Measurements from ENCODE around the gene LEF1. TPM values are rescaled to one million over a fixed set of nuclear protein-coding genes. Genes with fewer than 3 reads are reported as not detected.
A peak's percentile ranks its signal among the peaks of the same experiment; 100 is the strongest.
"Not testable (repeated sequence)": the region's sequence is repeated elsewhere in the genome, so short reads cannot be mapped to it uniquely, and the experiment has no call there.

Gene LEF1
- total and polyA plus RNA-seq, 2 experiments from 2014 or later = 0.50 to 0.73 TPM

GRCh38 chr4:108013327-108013726 lies 155.4 kb downstream of the LEF1 start (continued):
- no peak for TF ChIP-seq ZNF462 (CRISPR knock-in tag; IDR thresholded peaks at IDR 0.05)
- TF ChIP-seq POLR2AphosphoS5 (IDR thresholded peaks at IDR 0.05; ENCODE audit: low read depth) = no peak
- TF ChIP-seq ZNF114 (CRISPR knock-in tag; IDR thresholded peaks at IDR 0.05) = no peak
- no peak for TF ChIP-seq STAT1 (IDR thresholded peaks at IDR 0.05; ENCODE audit: unreplicated experiment)
- no peak for TF ChIP-seq ETS1 (IDR thresholded peaks at IDR 0.05)
- no peak for TF ChIP-seq EZH2phosphoT487 (IDR thresholded peaks at IDR 0.05; ENCODE audit: unreplicated experiment)
- no peak for TF ChIP-seq REST (IDR thresholded peaks at IDR 0.05; ENCODE audit: unreplicated experiment)
- TF ChIP-seq ZNF331 (CRISPR knock-in tag; IDR thresholded peaks at IDR 0.05; ENCODE audit: low read depth) = no peak
- TF ChIP-seq JUNB (IDR thresholded peaks at IDR 0.05; ENCODE audit: unreplicated experiment) = no peak

- not testable (repeated sequence) for H3F3A ChIP-seq (replicated peaks; ENCODE audit: low read depth)
Observed at GRCh38 chr4:108012382-108012781, 156.3 kb downstream of the LEF1 start.

More at GRCh38 chr4:108012382-108012781, 156.3 kb downstream of the LEF1 start:
- not testable (repeated sequence) for H3K4me1 Mint-ChIP-seq; H3K4me3 ChIP-seq; H3K4me3 Mint-ChIP-seq; H3K9me3 Mint-ChIP-seq; ATAC-seq; H2AFZ ChIP-seq; H4K20me1 ChIP-seq (replicated peaks; ENCODE audit: insufficient read depth); H3K4me1 ChIP-seq (ENCODE audit: insufficient read depth); H3K9me2 ChIP-seq (ENCODE audit: insufficient read depth); H3K27me3 Mint-ChIP-seq (ENCODE audit: insufficient read depth, low read depth, poor library complexity); H3K27ac ChIP-seq (ENCODE audit: low read depth); H3K27ac Mint-ChIP-seq; H3K27me3 ChIP-seq (ENCODE audit: insufficient read depth); H3K4me2 ChIP-seq
- Histone ChIP-seq H3K79me2 (replicated peaks; ENCODE audit: insufficient read depth) (peaks cover 16% of the 10 kb centered on the region), H3K36me3 (ENCODE audit: insufficient read depth) (peaks cover 28% of the 10 kb centered on the region; the same call in 1 of the 2 replicates)
- H3K36me3 Mint-ChIP-seq (ENCODE audit: low read depth) = peaks cover 66% of the 10 kb centered on the region
- peak; percentile 5 for DNase-seq (ENCODE audit: low spot score)

All from GM23338 (cell line).